ENCODE data around the gene DENND1B.

DNA sequence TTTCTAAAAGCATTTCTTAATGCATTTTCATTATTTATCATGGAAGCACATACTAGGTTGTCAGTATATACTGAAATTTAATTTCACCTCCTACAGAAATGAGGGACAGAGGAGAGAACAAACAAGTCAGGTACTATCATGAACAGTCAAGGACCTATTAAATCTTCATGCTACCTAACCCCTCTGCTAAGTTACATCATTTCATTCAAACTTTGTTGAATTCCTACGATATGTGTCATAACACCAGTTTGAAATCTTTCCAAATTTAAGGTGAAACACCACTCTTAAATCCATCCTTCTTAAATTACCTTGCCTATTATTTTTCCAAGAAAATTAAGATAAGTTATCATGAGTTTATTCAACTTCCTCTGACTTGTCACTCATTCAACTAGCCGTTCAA lies 78.9 kb downstream of the DENND1B start:
- TF ChIP-seq POLR2A (IDR thresholded peaks at IDR 0.05) (no peak), CTCF (IDR thresholded peaks at IDR 0.05) (no peak)
